ENCODE data around the gene NELFA. TPM values are rescaled to one million over a fixed set of nuclear protein-coding genes. Genes with fewer than 3 reads are reported as not detected.

Gene NELFA
- polyA plus RNA-seq (2011; rRNA removed) (9.1 and 9.3 TPM in 2 replicates), polyA minus RNA-seq (2011; rRNA and poly(A)+ RNA removed) (6.6 and 6.8 TPM in 2 replicates)

GRCh38 chr4:2008921-2009650 lies at the start of gene NELFA:
Gene NELFA, minus strand, starts transcription at chr4:2008974. Its CDS starts 15 bp downstream, at chr4:2008959.
- Histone ChIP-seq H3K27me3 (ENCODE audit: control insufficient read depth, insufficient read depth, low read length) (no peaks in the 10 kb centered on the region), H3K9me3 (ENCODE audit: control insufficient read depth, insufficient read depth, low read length) (no peaks in the 10 kb centered on the region; the same call in 1 of the 2 replicates), H3K27ac (ENCODE audit: low read depth, low read length) (peak within 1 kb of the TSS; percentile 87), H3K4me3 (ENCODE audit: low read depth, low read length) (peak within 1 kb of the TSS; percentile 100)
- TF ChIP-seq CTCF (IDR thresholded peaks at IDR 0.05; ENCODE audit: low read depth, low read length), result peak; percentile 31; the same call in 1 of the 2 replicates
- POLR2A ChIA-PET, result interaction anchor here (0.5 to 1.4 kb wide), 2 partner anchors 51 to 301 kb away, joined by 4 read pairs; no protein-coding TSS in a partner anchor
- DNase-seq (ENCODE audit: low read depth, low spot score), result peak; percentile 76
- CTCF ChIA-PET, result interaction anchor here (0.6 to 1.3 kb wide), 4 partner anchors 8 to 174 kb away, joined by 3 to 4 read pairs (median 3); no protein-coding TSS in a partner anchor

GRCh38 chr4:2057382-2058065 lies 48.8 kb upstream of the NELFA start:
- no peaks in the 10 kb centered on the region for H3K9me3 ChIP-seq (ENCODE audit: control insufficient read depth, insufficient read depth, low read length)
- ChIA-PET POLR2A (interaction anchor here (0.6 kb wide), 1 partner anchor 996 kb away, joined by 5 read pairs; no protein-coding TSS in a partner anchor), CTCF (no interaction called here)
- DNase-seq (ENCODE audit: low read depth, low spot score), result no peak
- peaks cover 41% of the 10 kb centered on the region for H3K27me3 ChIP-seq (ENCODE audit: control insufficient read depth, insufficient read depth, low read length)
- TF ChIP-seq CTCF (IDR thresholded peaks at IDR 0.05; ENCODE audit: low read depth, low read length), result no peak
- no peak overlapping the region for H3K4me3 ChIP-seq (ENCODE audit: low read depth, low read length)
- no peak overlapping the region for H3K27ac ChIP-seq (ENCODE audit: low read depth, low read length)

GRCh38 chr4:2054217-2054616 lies 45.4 kb upstream of the NELFA start:
- Histone ChIP-seq H3K4me3 (ENCODE audit: low read depth, low read length) (no peak overlapping the region), H3K27ac (ENCODE audit: low read depth, low read length) (no peak overlapping the region), H3K27me3 (ENCODE audit: control insufficient read depth, insufficient read depth, low read length) (peaks cover 45% of the 10 kb centered on the region), H3K9me3 (ENCODE audit: control insufficient read depth, insufficient read depth, low read length) (no peaks in the 10 kb centered on the region)
- TF ChIP-seq CTCF (IDR thresholded peaks at IDR 0.05; ENCODE audit: low read depth, low read length), result no peak
- ChIA-PET CTCF (no interaction called here), POLR2A (no interaction called here)
- no peak for DNase-seq (ENCODE audit: low read depth, low spot score)

- H3K27me3 ChIP-seq (ENCODE audit: control insufficient read depth, insufficient read depth, low read length), result peaks cover 34% of the 10 kb centered on the region
- POLR2A ChIA-PET, result no interaction called here
- no peak for TF ChIP-seq CTCF (IDR thresholded peaks at IDR 0.05; ENCODE audit: low read depth, low read length)
- H3K9me3 ChIP-seq (ENCODE audit: control insufficient read depth, insufficient read depth, low read length), result no peaks in the 10 kb centered on the region; the same call in 1 of the 2 replicates
- no peak for DNase-seq (ENCODE audit: low read depth, low spot score)
- CTCF ChIA-PET, result no interaction called here
- H3K27ac ChIP-seq (ENCODE audit: low read depth, low read length), result no peak overlapping the region
- H3K4me3 ChIP-seq (ENCODE audit: low read depth, low read length), result no peak overlapping the region
Measured at GRCh38 chr4:2051086-2051485, 42.3 kb upstream of the NELFA start.

GRCh38 chr4:2049811-2050210 lies 41.0 kb upstream of the NELFA start:
- H3K9me3 ChIP-seq (ENCODE audit: control insufficient read depth, insufficient read depth, low read length), result peaks cover 1% of the 10 kb centered on the region
- ChIA-PET CTCF (interaction anchor here (0.6 kb wide), 1 partner anchor 282 kb away, joined by 5 read pairs; no protein-coding TSS in a partner anchor), POLR2A (no interaction called here)
- no peak overlapping the region for H3K27ac ChIP-seq (ENCODE audit: low read depth, low read length)
- H3K27me3 ChIP-seq (ENCODE audit: control insufficient read depth, insufficient read depth, low read length), result peaks cover 29% of the 10 kb centered on the region
- H3K4me3 ChIP-seq (ENCODE audit: low read depth, low read length), result no peak overlapping the region
- TF ChIP-seq CTCF (IDR thresholded peaks at IDR 0.05; ENCODE audit: low read depth, low read length), result no peak
- DNase-seq (ENCODE audit: low read depth, low spot score), result no peak

All from AG04450 (cell line).